HG03045 (cell line): Measurements from ENCODE around the gene RABGAP1L.

ENCODE experiments used
- ATAC-seq: cut with Tn5 transposase; IDR thresholded peaks from one replicate; pipeline ENCODE4 v1.9.1; 2021; ENCODE audit warnings: mild to moderate bottlenecking, moderate library complexity; ENCODE audit not compliant: unreplicated experiment

RABGAP1L gene

GRCh38 chr1:174946031-174946430 is 786.7 kb downstream of the RABGAP1L start:
- no peak for ATAC-seq

GRCh38 chr1:174949061-174949460 is 789.7 kb downstream of the RABGAP1L start:
- ATAC-seq: no peak

DNA sequence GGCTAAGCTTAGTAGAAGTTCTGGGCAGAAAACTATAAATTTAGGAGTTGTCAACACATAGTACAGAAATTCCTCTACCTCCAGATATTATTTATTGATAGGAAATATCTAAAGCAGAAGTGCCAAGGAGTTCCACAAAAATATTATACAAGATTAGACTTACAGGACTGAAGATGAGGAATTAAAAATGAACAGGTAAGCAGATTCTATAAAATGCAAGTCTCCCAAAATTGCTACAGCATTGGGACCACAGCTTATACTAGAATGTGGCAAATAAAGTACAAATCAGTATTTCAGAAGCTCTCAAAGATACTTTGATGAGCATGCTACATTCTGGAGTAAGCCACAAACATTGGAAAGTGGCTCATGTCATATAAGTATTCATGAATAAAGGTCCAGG is 790.3 kb downstream of the RABGAP1L start:
- no peak for ATAC-seq

DNA sequence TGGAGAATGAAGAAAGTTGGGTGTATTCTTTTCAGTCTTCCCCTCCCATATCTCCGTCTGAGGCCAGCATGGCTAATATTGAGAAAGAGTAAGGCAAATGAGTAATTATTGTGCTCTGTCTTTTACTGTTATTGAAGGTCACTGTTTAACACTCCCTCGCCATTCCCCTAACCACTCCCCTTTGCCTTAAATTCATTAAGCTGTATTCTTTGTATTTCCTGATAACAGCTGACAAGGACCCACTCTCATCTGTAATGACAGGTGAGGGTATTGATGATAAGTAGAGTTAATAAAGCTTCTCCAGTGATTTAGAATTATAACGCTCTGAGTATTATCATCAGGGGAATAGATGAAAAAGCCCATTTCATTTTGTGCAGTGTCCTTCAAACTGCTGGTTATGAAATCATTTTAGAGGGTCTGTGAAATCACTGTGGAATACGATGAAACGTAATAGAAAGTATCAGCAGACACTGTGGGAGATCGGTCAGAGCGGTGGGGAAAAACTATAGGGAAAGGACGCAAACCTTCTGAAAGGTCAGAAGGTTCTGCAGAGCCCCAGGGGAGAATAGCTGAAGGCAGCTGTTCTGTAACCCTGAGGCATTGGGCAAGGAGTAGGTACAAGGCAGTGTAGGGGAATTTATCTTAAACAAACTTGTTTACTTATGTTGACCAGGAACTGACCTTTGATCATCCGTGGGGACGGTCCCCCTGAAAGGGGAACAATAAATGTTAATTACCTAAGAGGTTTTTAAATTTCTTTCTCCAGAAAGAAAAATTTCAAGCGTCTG is 794.2 kb downstream of the RABGAP1L start:
- ATAC-seq: peak; percentile 50

DNA sequence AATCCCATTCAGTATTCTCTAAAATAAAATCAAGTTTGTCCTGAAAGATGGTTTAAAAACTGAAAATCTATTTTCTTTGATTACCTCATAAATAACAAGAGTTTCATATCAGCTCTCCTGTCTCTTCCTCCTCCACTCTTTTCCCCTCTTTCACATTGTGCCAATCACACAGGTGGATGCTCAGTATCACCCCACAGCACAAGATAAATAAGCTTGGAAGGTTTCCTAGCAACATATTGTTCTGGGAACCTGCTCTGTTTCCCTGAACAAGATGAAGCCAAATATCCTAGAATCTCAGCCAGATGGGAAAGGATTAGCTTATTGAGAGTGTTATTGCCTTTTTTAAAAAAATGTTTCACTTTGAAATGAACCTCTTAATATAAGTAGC is 794.7 kb downstream of the RABGAP1L start:
- ATAC-seq: peak; percentile 20

- no peak for ATAC-seq
Measured at GRCh38 chr1:174954671-174955669, 795.6 kb downstream of the RABGAP1L start.

- no peak for ATAC-seq
Measured at GRCh38 chr1:174956086-174956485, 796.8 kb downstream of the RABGAP1L start.

DNA sequence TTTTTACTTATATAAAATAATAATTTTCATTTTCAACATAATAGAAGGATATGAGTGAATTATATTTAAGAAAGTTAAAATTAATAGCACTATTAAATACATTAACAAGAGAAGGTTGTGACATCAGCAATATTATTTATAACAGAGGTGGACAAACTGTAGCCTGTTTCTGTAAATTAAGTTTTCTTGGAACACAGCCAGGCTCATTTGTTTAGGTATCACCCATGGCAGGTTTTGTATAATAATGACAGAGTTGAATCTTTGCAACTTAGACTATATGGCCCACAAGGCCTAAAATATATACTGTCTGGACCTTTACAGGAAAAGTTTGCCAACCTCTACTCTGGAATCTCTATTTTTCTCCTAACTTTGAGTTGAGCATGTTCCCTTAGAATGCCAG is 797.7 kb downstream of the RABGAP1L start:
- ATAC-seq: no peak

- ATAC-seq: no peak
Measured at GRCh38 chr1:174957829-174958228, 798.5 kb downstream of the RABGAP1L start.

DNA sequence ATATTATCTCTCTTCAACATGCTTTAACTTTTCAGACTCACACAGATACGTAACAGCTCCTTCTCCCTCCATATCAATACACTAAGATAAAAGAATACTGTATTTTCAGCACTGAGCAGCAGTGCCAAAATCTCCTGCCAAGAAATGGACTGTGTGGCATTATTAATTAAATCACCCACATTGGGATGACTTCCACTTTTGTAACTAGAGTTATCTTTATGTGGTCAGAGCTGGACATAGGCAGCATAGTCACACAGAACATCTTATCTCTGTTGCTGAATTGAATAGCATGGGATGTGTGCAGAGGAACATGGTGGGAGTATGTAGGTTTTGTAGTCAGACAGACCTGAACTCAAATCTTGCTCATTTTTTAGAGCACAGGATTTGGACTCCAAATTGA is 799.1 kb downstream of the RABGAP1L start:
- no peak for ATAC-seq

DNA sequence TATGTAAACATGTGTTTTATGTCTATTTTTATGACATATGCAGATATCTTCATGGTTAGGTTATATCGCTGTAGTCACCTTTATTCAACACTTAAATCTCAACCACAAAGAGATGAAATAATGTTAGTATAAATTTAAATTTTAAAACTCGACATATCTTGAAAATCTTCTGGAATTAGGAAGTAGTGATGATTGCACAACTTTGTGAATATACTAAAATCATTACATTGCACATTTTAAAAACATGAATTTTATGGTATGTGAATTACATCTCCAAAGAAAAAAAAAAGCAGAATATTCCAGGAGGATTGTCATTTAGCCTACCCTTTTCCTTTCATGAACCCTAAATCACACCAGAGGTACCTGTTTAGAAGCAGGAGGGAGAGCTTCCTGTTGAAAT is 801.0 kb downstream of the RABGAP1L start:
- ATAC-seq: no peak

GRCh38 chr1:174963529-174964125 is 804.3 kb downstream of the RABGAP1L start:
- ATAC-seq: no peak

- ATAC-seq: no peak
Measured at GRCh38 chr1:174964261-174964971, 805.1 kb downstream of the RABGAP1L start.

GRCh38 chr1:174964972-174965361 is 805.6 kb downstream of the RABGAP1L start:
- no peak for ATAC-seq

DNA sequence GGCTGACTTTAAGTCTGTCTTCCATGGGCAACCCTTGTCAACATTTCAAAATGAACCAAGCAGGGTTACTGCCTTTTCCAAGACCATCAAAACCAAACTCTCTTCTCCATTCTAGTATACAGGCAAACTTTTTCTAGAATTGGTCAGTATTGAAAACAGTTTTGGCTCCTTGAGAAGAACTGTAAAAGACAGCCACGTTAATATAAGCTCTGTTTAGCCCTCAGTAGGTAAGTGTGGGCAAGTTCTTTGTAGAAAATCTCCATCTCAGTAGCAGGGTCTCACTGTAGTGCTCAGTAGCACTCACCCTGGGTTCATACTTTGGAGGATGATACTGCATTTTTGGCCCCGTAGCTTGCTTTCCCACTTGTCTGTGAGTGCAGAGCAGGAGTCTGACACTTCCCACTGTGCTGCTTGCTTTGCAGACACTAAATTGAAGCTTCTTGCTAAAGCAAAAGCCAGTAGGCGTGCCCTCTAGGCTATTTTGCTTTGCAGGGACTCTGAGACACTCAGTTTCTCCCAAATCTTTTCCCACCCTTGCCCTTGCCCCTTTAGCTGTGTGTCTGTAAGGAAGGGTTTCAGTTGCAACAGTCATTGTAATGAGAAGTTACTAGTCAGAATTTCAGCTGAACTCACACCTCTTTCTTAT is 806.2 kb downstream of the RABGAP1L start:
- no peak for ATAC-seq

GRCh38 chr1:174966008-174966572 is 806.8 kb downstream of the RABGAP1L start:
- ATAC-seq: no peak

GRCh38 chr1:174967845-174968705 is 808.8 kb downstream of the RABGAP1L start:
- no peak for ATAC-seq

DNA sequence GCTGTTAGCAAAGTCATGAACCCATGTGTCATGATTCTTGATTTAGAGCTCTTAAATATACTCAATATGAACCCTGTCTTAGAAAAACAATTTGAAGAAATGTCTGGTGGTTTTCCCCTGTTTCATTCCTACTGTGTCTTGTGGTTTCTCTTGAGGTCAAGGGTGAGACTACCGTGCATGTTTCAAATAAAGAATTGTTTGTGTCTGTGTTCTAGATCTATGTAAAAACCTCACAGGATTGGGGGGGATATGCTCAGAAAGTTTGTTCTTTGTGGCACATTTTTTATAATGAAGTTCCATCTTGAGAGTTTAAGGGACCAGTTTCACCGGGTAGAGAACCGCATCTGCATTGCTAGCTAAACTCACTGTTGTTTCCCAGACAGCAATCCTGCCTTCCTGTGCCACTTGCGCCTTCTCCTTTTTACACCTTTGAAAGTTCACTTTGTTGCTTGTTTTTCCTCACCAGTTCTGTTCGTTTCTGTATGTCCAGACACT is 809.5 kb downstream of the RABGAP1L start:
- ATAC-seq: peak; percentile 76

- ATAC-seq: peak; percentile 48
Measured at GRCh38 chr1:174969977-174970376, 810.7 kb downstream of the RABGAP1L start.
